Adipose tissue (tissue), 3 donors: ENCODE results near the gene MOSPD2. TPM values are rescaled to one million over a fixed set of nuclear protein-coding genes. Genes with fewer than 3 reads are reported as not detected.

ENCODE experiments used
- H3K27ac ChIP-seq: one replicate; pipeline ENCODE4 v1.5.1; 2013; ENCODE audit warnings: low read depth, low read length
- WGBS, 3 donors: extraction: QIAGEN DNeasy Blood & Tissue Kit; methylation state at CpG; one replicate each; pipeline ENCODE4 v1.1.7; 2013; 5-methylcytosine and 5-hydroxymethylcytosine counted together
- polyA plus RNA-seq, 3 donors: library from polyadenylated mRNA; stranded (reverse); fragments of 200-250 nt; gene quantifications; one replicate each; pipeline ENCODE4 v1.2.3, GENCODE V29; 2013
- donor health status: healthy with polysubstance abuse.
- donor health status: Bipolar disorder and iron deficiency.
- donor health status: healthy.

MOSPD2 gene
- 1 to 10 TPM; 3.8 to 8.5 (median 6.4) TPM for polyA plus RNA-seq

GRCh38 chrX:14872851-14873675 is at the start of gene MOSPD2, which contains the start of gene FANCB:
Gene MOSPD2, plus strand, starts transcription at chrX:14873421. Its CDS starts 108 bp downstream, at chrX:14873529.
Gene FANCB, minus strand, starts transcription at chrX:14873069. Its CDS starts 7,559 bp downstream, at chrX:14865510.
- 0 to 34% (median 0%) methylated on average over 35 to 77 of the region's 78 CpGs for WGBS, 3 donors
- H3K27ac ChIP-seq: no peak within 1 kb of the TSS

DNA sequence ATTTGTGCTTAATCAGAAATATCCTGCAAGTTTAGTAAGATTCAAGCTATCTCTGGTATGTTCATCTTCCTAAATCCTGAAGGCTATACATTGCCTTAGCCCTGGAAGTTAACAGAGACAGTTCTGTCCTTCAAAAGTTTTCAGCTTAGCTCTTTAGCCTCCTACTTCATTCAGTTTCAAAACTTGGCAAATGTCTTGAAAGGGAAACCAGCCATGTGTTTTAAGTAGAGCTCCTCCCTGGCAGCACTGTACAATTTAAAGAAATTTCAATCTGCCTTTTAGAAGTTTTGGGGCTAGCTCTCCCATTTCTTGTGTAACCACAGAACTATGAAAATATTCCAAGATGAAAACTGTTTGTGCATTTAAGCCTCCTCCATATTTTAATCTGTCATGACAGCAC is 47.4 kb upstream of the MOSPD2 start:
- H3K27ac ChIP-seq: no peak overlapping the region

GRCh38 chrX:14826319-14826718 is 46.9 kb upstream of the MOSPD2 start:
- H3K27ac ChIP-seq: no peak overlapping the region
- 62 to 78% (median 72%) methylated on average over 3 of the region's 3 CpGs for WGBS, 3 donors

GRCh38 chrX:14829643-14830042 is 43.6 kb upstream of the MOSPD2 start:
- WGBS, 3 donors: 63 to 92% (median 91%) methylated on average over 2 of the region's 2 CpGs
- no peak overlapping the region for H3K27ac ChIP-seq

DNA sequence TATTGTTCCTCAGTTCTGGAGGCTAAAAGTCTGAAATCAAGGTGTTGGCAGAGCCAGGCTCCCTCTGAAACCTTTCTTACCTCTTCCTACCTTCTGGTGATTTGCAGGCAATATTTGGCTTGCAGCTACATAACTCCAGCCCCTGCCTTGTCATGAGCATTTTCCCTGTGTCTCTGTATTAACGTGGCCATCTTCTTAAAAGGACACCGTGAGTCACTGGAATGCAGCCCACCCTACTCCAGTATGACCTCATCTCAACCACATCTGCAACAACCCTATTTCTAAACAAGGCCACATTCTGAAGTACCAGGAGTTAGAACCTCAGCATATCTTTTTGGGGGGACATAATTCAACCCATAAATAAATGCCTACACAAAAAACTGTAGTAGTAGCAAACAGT is 41.1 kb upstream of the MOSPD2 start:
- 45 to 91% (median 81%) methylated on average over 2 of the region's 2 CpGs for WGBS, 3 donors
- no peak overlapping the region for H3K27ac ChIP-seq

GRCh38 chrX:14832586-14832985 is 40.6 kb upstream of the MOSPD2 start:
- H3K27ac ChIP-seq: no peak overlapping the region

GRCh38 chrX:14837155-14837554 is 36.1 kb upstream of the MOSPD2 start:
- 87 to 96% (median 92%) methylated on average over 2 of the region's 2 CpGs for WGBS, 3 donors
- H3K27ac ChIP-seq: no peak overlapping the region

DNA sequence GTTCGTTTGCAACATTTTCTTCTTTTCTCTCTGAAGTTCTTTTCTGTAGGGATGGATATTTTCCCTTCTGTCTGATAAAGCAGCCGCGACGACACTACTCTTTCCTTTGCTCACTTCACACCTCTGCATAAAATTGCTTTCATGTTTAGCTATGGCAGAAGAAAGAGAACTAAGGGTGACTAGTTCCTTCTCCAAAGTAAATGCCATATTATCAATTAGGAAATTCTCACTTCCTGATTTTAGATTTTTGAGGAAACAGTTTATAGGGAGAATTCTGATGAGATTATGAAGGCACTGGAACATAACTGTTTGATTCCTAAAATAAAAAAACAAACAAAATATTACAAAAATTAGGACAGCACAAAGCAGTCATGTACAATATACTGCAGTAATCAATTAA is 29.6 kb upstream of the MOSPD2 start:
- H3K27ac ChIP-seq: no peak overlapping the region
- WGBS, 3 donors: 70 to 100% (median 74%) methylated on average over 4 of the region's 4 CpGs

GRCh38 chrX:14851526-14851925 is 21.7 kb upstream of the MOSPD2 start:
- no peak overlapping the region for H3K27ac ChIP-seq
- 53 to 84% (median 62%) methylated on average over 3 of the region's 3 CpGs for WGBS, 3 donors

GRCh38 chrX:14864631-14865030 is 8.6 kb upstream of the MOSPD2 start:
- H3K27ac ChIP-seq: no peak overlapping the region
- WGBS, 3 donors: 83 to 87% (median 84%) methylated on average over 1 of the region's 1 CpG

GRCh38 chrX:14865201-14865600 is 8.0 kb upstream of the MOSPD2 start:
- WGBS, 3 donors: 59 to 78% (median 62%) methylated on average over 1 of the region's 1 CpG
- no peak overlapping the region for H3K27ac ChIP-seq

GRCh38 chrX:14871767-14872166 is 1.5 kb upstream of the MOSPD2 start:
- H3K27ac ChIP-seq: no peak overlapping the region
- 64 to 75% (median 67%) methylated on average over 1 of the region's 1 CpG for WGBS, 3 donors

DNA sequence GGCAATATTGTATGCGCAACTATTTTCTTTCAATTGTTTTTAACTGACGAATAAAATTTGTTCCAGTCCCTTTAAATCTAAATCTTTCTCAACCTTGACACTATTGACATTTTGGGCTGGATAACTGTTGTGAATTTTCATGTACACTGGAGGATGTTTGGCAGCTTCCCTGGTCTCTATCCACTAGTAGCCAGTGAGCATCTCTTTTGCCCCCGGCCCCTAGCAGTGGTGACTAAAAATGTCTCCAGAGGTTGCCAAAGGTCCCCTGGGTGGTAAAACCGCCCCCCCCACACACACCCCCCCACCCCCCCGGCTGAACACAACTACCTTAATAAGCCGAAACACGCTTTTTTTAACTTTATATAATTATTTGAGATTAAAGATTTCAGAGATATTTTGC is 866 bp upstream of the MOSPD2 start:
- 13 to 42% (median 17%) methylated on average over 7 of the region's 7 CpGs for WGBS, 3 donors
- H3K27ac ChIP-seq: no peak overlapping the region

DNA sequence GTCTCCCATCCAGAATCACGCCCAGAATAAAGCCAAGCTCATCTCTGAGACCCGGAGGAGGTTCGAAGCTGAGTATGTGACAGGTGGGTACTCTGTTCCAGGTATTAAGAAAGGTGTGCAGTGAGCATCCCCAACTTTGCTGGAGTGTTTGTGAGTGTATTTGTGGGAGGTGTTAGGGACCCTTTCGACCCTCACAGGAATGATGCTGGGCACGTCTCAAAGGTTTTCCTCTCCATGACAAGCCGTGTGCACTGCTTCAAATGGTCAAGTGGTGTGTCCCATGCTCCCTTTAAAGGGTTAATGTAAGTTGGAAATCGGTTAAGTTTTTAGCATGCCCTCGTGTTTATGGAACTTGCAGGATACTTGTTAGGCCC is 442 bp downstream of the MOSPD2 start:
- WGBS, 3 donors: 0 to 31% (median 4%) methylated on average over 8 of the region's 8 CpGs
- H3K27ac ChIP-seq: no peak overlapping the region

DNA sequence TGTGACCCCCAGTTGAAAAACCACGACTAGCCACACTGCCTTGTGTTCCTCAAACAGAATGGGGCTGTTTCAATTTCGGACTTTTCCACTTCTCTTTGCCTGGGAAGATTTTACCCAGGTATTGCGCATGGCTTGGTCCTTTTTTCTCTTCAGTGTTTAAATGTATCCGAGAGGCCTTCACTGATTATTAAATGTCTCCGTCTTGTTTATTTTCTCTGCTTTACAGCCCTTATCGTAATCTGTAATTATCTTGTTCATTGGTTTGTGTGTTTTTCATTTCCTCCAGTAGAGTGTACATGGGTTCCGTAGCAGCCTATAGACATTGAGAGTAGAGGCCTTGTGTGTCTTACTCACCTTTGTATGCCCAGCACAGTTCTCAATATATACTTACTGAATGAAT is 2.4 kb downstream of the MOSPD2 start:
- 75 to 80% (median 75%) methylated on average over 7 of the region's 7 CpGs for WGBS, 3 donors
- no peak overlapping the region for H3K27ac ChIP-seq

DNA sequence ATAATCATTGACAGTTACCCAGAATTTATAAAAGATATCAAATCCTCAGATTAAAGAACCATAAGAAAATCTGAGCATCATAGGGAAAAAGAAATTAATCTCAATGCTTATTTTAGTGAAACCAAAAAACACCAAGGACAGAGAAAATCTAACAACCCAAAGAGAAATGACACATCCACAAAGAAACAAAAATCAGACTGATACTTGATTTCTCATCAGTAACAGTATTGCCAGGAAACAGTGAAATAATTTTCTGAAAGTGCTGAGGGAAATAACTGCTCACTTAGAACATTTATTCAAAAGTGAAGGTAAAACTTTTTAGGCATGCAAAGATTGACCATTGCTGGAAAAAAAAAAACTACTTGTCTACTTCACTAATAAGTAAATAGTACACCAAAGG is 10.6 kb downstream of the MOSPD2 start:
- H3K27ac ChIP-seq: no peak overlapping the region

DNA sequence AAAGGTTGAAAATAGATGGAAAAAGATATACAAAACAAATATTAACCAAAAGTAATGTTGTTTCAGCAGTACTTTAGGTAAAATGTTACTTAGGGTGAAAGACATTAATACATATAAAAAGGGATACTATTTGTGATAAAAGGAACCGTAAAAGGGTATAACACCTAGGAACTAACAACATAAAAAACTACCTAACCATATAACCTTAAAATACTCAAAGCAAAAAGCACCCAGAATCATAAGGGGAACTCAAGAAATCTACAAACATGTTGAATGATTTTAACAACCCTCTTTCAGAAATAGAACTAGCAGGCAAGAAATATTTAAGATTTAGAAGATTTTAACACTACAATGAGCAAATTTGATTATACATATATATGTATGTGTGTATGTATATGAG is 11.5 kb downstream of the MOSPD2 start:
- WGBS, 3 donors: 66 to 94% (median 93%) methylated on average over 1 of the region's 1 CpG
- no peak overlapping the region for H3K27ac ChIP-seq

DNA sequence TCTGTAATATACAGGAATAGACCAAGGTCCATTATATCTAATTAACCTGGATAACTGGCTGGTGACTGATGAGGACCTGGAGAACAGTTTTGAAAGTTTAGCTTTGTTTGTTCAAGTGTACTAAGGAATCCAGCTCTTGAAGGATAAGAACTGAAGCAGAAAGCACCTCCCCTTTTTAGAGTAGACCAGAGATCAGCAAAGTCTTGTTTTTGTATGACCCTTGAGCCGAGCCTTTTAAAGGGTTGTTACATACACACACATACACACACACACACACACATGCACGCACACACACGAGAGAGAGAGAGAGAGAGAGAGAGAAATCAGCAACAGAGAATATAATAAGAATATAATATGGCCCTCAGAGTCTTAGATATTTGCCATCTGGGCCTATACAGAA is 13.0 kb downstream of the MOSPD2 start:
- WGBS, 3 donors: 55 to 90% (median 80%) methylated on average over 1 to 3 of the region's 3 CpGs
- H3K27ac ChIP-seq: no peak overlapping the region

DNA sequence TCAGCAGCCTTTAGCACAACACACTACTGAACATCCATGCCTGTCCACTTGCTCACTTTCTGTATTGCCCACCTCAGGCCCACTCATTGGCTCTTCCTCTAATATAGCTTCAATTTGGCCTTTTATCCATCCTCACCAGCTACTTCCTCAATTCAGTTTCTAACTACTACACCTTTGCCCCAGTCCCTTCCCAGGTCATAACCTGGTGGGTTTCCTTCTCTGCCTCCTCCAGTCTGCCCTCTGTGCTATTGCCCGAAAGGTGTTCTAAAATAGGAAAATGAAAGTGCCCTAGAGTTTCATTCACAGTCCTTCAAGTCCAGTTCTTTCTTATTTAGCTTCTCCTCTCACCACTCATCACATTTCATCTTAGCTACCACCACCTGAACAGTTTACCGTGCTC is 23.1 kb downstream of the MOSPD2 start:
- H3K27ac ChIP-seq: no peak overlapping the region
- 88 to 98% (median 92%) methylated on average over 2 of the region's 2 CpGs for WGBS, 3 donors

DNA sequence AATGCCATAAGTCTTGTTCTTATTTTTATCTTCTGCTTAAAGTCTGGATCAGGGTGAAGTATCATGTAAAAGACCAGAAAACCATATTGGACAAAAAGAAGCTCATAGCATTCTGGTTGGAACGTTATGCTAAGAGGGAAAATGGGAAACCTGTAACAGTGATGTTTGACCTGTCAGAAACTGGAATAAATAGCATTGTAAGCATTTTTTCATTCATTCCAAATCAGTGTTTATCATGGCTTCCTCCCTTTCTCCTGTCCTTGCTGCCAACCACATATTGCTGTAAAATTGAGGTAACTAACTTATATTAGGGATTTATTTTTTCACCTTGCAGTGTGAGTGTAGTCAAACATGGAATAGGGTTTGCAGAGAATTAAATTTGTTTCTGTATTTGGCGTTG is 23.8 kb downstream of the MOSPD2 start:
- 72 to 94% (median 93%) methylated on average over 2 of the region's 2 CpGs for WGBS, 3 donors
- no peak overlapping the region for H3K27ac ChIP-seq

DNA sequence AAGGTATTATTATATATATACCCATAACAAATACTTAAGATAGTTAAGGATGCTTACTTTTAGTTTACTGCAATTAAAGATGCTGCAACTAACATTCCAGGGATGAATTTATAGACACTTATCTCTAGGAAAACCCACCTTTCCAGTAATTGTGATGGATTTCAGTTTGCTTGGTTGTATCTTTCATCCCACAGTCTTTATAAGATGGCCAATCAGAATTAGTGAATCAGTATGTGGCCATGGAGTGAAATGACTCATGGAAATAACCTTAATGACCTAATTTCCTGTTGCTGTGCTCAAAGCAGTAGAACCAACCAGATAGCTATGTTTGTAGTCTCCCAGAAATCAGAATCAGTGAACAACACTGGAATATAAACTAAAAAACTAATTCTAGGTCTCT is 26.4 kb downstream of the MOSPD2 start:
- no peak overlapping the region for H3K27ac ChIP-seq
